Prostate gland (tissue), 2 donors: ENCODE measurements around the gene NEU4. TPM values are rescaled to one million over a fixed set of nuclear protein-coding genes. Genes with fewer than 3 reads are reported as not detected.

Source experiments
- DNase-seq: peaks from one replicate; pipeline ENCODE4 v3.0.0-alpha.2; 2019; ENCODE audit warnings: low spot score
- H3K27ac ChIP-seq, 2 donors: fragments of 200-600 bp; sonication (generic); 2 replicates each; pipeline ENCODE4 v1.5.1; 2017 to 2019
- H3K27me3 ChIP-seq: fragments of 200-600 bp; sonication (generic); replicated peaks from 2 replicates; pipeline ENCODE4 v1.5.1; 2019; ENCODE audit not compliant: insufficient read depth
- H3K36me3 ChIP-seq, 2 donors: fragments of 200-600 bp; sonication (generic); 1 replicate in 1 of 2; 2 replicates in 1 of 2; pipeline versions ENCODE4 v1.5.1 to v1.8.1; 2017 to 2019
- H3K4me1 ChIP-seq: fragments of 200-600 bp; sonication (generic); replicated peaks from 2 replicates; pipeline ENCODE4 v1.5.1; 2019
- H3K4me3 ChIP-seq, 2 donors: fragments of 200-600 bp; sonication (generic); 2 replicates each; pipeline ENCODE4 v1.5.1; 2017 to 2019
- H3K9me3 ChIP-seq: fragments of 200-600 bp; sonication (generic); 2 replicates; pipeline ENCODE4 v1.5.1; 2017
- CTCF ChIP-seq, 4 experiments: fragments of 200-600 bp in 2 of 4; fragments of 450-650 bp in 2 of 4; sonication (generic) in 2 of 4; IDR thresholded peaks; 1 replicate in 3 of 4; 2 replicates in 1 of 4; pipeline ENCODE4 v1.5.1; 2016 to 2019; ENCODE audit warnings: antibody characterized with exemption in 4 of 4, mild to moderate bottlenecking in 2 of 4, moderate library complexity in 2 of 4
- POLR2A ChIP-seq: fragments of 450-650 bp; IDR thresholded peaks from one replicate; pipeline ENCODE4 v1.6.1; 2016; ENCODE audit warnings: antibody characterized with exemption, mild to moderate bottlenecking
- POLR2AphosphoS5 ChIP-seq: sonication (generic); formaldehyde crosslinking; IDR thresholded peaks from one replicate; pipeline ENCODE4 v1.6.1; 2017; ENCODE audit warnings: antibody characterized with exemption
- WGBS: methylation state at CpG from one replicate; pipeline ENCODE4 v1.1.5; 2018; 5-methylcytosine and 5-hydroxymethylcytosine counted together
- intact Hi-C: fragments of 100-400 bp; cut with DNase I; formaldehyde crosslinking; loops from one replicate; pipeline ENCODE4 v1.14.2; 2022
- total RNA-seq, 2 donors: library from RNA; depleted of rRNA; stranded (reverse); fragments of >200 nt; gene quantifications; one replicate each; pipeline ENCODE4 v1.1.0, GENCODE V29; 2016

NEU4 gene
- total RNA-seq, 2 donors from 2014 or later = 0.62 TPM; not detected in 1

- 87% methylated on average over 15 of the region's 20 CpGs for WGBS
- Histone ChIP-seq H3K36me3 (no peaks in the 10 kb centered on the region), H3K4me3 (no peak overlapping the region), H3K27me3 (no peaks in the 10 kb centered on the region), H3K9me3 (no peaks in the 10 kb centered on the region), H3K27ac (no peak overlapping the region), H3K4me1 (no peaks in the 10 kb centered on the region)
- TF ChIP-seq CTCF (IDR thresholded peaks at IDR 0.05) (no peak), POLR2AphosphoS5 (no peak), POLR2A (no peak)
- intact Hi-C loops = no loop called here
- DNase-seq = no peak
Observed at GRCh38 chr2:241811952-241812729, 3.1 kb downstream of the NEU4 start.

- Histone ChIP-seq H3K36me3 (no peaks in the 10 kb centered on the region), H3K4me1 (no peaks in the 10 kb centered on the region), H3K9me3 (no peaks in the 10 kb centered on the region), H3K4me3 (no peak overlapping the region), H3K27ac (no peak overlapping the region), H3K27me3 (no peaks in the 10 kb centered on the region)
- intact Hi-C loops = no loop called here
- WGBS = 89% methylated on average over 40 of the region's 40 CpGs
- no peak for DNase-seq
- no peak for TF ChIP-seq CTCF (IDR thresholded peaks at IDR 0.05)
- TF ChIP-seq POLR2AphosphoS5 = no peak
- no peak for TF ChIP-seq POLR2A
Observed at GRCh38 chr2:241812730-241813643, 4.0 kb downstream of the NEU4 start.

GRCh38 chr2:241813644-241814392 lies 4.8 kb downstream of the NEU4 start:
- Histone ChIP-seq H3K4me1 (no peaks in the 10 kb centered on the region), H3K4me3 (no peak overlapping the region), H3K9me3 (no peaks in the 10 kb centered on the region), H3K36me3 (no peaks in the 10 kb centered on the region), H3K27me3 (no peaks in the 10 kb centered on the region), H3K27ac (no peak overlapping the region)
- no peak for DNase-seq
- TF ChIP-seq POLR2A = no peak
- no peak for TF ChIP-seq CTCF (IDR thresholded peaks at IDR 0.05)
- no peak for TF ChIP-seq POLR2AphosphoS5
- WGBS = 75% methylated on average over 20 of the region's 20 CpGs
- intact Hi-C loops = no loop called here

GRCh38 chr2:241814393-241814642 lies 5.3 kb downstream of the NEU4 start:
- Histone ChIP-seq H3K4me1 (no peaks in the 10 kb centered on the region), H3K9me3 (no peaks in the 10 kb centered on the region), H3K36me3 (no peaks in the 10 kb centered on the region), H3K27me3 (no peaks in the 10 kb centered on the region), H3K27ac (no peak overlapping the region), H3K4me3 (no peak overlapping the region)
- intact Hi-C loops = no loop called here
- no peak for DNase-seq
- WGBS = 92% methylated on average over 17 of the region's 17 CpGs
- TF ChIP-seq CTCF (IDR thresholded peaks at IDR 0.05) = no peak
- no peak for TF ChIP-seq POLR2AphosphoS5
- no peak for TF ChIP-seq POLR2A
